Activated gamma-delta T cell (primary cell): Measurements from ENCODE around the gene ZNF805.
"Not testable (repeated sequence)": the region's sequence is repeated elsewhere in the genome, so short reads cannot be mapped to it uniquely, and the experiment has no call there.

Experiments
- DNase-seq: peaks from one replicate; lab custom pipeline; 2025; lab: John Stamatoyannopoulos, UW
- total RNA-seq, 2 donors: gene quantifications; one replicate each; lab custom pipeline; 2026; lab: John Stamatoyannopoulos, UW

The ZNF805 gene
- 44.6 to 70.7 reads per million in 2 donors for total RNA-seq

DNA sequence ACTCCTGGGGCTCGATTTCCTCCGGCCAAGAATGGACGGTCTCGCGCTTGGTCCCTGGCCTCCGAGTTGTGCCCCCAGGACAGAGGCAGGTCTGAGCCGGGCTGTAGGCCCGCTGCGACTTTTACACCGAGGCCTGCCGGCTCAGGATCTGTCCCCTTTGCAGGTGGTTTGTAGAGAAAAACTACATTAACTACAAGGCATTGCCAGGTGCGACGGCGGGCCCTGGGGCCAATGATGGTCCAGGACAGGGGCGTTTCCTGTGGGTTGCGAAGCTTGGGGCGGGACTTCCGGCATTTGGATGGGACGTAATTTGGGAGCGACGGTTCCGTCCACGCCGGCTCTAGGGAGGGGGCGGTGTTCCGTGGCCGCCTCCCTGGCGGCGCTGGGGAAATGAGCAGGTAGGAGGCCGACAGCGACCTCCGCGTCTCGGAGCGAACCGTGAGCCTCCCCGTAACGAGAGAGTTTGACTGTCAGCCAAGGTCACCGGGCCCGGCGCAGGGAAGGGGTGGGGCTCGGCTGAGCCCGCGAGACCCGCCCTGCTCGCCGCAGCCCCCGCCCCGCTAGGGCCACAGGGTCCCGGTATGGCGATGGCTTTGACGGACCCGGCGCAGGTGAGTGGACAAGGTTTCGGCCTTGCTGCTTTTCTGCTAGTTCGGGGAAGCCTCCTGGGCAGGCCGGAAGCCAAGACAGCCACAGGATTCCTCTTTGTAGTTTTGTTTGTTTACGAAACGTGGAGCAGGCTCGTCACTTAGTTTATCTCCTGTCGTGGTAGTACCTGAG lies at the start of gene ZNF805:
TSS of gene ZNF805 (plus strand) at position 322 of the 780 bp plus-strand sequence. CDS start at position 582, 260 bp downstream.
- DNase-seq: peak; percentile 78

DNA sequence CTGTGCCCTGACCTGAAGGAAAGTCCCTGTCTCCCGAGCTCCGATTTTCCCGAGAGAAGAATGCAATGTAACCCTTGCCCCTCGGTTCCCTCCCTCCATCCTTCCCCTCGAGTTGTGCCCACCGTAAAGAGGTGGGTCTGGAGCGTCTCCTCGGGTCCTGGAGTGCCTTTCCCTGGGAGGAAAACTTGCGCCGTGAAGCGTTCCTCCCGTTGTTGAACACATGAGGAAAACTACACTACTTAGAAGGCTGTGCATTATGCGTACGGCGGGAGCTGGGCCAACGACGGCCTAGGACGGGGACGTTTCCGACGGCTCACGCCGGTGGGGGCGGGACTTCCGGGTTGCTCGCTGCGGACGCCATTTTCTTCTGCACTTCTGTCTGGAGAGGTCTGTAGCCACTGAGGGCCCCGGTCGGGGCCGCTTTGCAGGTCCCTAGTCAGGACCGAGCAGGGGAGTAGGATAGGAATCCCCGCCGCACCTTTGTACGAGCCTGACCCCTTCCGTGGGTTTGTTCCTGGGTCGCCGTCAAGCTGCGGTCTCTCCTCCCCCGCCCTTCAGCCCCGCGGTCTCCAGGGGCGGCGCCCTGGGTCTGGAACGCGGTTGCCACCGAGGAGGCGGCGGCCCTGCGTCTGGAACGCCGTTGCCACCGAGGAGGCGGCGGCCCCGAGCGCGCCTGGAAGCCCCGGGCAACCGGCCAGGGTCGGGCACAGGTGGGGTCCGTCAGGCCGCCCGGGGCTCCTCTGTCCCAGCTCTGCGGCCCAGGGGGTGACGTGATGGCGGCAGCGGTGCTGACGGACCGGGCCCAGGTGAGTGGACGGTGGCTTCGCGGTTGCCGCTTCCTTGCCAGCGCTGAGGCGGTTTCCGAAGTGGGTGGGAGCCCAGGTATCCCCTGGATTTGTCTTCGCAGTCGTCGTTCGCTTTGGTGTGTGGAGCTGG lies 49.0 kb upstream of the ZNF805 start, which contains the start of gene ZNF264:
TSS of gene ZNF264 (plus strand) at position 360 of the 936 bp plus-strand sequence. CDS start at position 774, 414 bp downstream.
- DNase-seq: peak; percentile 69

DNA sequence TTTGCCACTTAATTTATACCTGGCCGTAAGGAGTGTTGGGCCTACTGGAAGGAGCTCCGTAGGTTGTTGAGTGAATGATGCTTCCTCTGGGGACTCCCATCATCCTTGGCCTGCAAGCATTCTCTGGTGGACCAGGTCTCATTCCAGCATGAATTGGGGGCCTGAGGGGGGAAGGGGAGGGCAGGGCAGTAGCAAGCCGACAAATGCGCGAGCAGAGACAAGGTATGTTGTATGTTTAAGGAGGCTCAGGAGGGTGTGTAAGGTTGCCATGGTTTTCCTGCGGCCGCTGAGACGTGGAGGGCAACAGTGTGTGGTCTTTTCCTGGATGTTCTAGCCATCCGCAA lies 48.4 kb upstream of the ZNF805 start:
- DNase-seq: no peak

DNA sequence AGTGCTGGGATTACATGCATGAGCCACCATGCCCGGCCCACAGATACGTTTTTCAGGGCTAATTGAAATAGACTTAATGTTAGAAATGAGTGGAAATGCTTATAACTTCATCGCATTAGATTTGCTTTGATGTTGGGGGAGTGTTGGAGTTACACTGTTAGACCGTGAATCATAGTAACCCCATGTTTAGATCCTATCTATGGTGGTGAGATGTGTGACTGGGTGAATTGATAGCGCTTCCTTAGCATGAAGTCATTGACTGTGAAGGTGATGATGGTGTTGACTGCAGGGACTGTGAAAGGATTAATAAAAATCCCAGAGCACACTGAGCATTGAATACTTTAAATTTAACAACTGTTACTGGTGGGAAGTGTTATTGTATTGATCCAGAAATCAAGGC lies 47.4 kb upstream of the ZNF805 start:
- DNase-seq: no peak

DNA sequence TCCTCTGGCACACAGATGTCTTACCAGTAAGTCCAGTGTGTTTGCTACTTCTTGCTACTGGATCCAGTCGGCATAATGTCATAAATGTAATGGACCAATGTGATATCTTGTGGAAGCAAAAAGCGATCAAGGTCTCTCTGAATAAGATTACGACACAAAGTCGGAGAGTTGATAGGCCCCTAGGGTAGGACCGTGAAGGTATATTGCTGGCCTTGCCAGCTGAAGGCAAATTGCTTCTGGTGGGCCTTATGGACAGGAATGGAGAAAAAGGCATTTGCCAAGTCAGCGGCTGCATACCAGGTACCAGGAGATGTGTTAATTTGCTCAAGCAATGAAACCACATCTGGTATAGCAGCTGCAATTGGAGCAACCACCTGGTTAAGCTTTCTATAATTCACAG lies 42.6 kb upstream of the ZNF805 start:
- DNase-seq: not testable (repeated sequence)

DNA sequence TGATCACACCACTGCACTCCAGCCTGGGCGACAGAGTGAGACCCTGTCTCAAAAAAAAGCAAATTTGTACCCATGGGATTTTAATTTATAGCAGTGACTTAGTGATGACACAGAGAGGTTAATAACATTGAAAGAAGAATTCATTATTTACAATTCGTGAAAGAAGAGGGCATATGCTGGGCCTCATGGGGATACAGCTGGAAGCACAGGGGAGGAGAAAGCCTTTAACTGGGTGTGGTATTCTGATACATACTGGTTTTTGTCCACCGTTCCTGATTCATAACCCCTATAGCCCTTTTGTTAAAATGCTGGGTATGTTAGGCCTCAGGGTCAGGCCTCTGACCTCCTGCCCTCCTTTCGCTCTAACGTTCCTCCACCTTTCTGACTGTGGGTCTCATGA lies 38.3 kb upstream of the ZNF805 start:
- no peak for DNase-seq

DNA sequence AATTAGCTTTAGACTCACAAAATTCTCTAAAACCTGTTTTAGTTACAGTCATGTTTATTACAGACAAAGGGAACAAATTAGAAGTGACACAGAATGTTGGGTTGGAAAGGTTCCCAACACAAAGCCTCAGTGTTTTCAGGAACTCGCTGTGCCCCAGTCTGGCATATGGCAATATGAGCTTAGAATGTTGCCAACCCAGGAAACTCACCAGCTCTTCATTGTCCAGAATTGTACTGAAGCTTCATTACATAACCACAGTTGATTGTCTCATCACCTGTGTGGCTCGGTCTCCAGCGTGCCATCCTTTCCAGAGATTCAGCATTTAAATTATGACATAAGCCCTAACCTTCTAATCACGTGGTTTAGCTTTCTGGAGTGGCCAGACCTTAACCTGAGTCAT lies 30.1 kb upstream of the ZNF805 start:
- DNase-seq: no peak

DNA sequence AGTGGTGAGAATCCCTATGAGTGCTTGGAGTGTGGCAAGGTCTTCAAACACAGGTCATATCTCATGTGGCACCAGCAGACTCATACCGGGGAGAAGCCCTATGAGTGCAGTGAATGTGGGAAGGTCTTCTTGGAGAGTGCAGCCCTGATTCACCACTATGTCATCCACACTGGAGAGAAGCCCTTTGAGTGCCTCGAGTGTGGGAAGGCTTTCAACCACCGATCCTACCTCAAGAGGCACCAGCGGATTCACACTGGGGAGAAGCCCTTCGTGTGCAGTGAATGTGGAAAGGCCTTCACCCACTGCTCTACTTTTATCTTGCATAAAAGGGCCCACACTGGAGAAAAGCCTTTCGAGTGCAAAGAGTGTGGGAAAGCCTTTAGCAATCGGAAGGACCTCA lies 28.3 kb upstream of the ZNF805 start:
- DNase-seq: no peak

DNA sequence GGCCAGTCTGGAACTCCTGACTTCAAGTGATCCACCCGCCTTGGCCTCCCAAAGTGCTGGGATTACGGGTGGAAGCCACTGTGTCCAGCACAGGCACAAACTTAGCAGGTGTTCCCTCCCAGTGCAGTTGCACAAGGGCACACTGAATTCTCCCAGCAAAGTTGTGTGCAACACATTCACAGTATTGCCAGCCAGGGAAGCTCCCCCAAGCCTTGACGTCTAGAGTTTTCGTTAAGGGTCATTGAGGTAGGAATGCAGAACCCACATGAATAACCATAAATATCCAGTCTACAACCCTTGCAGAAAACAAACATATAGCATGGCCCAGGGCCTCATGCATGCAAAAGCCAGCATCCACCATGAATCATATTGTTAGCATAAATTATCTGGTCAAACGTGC lies 12.9 kb upstream of the ZNF805 start:
- no peak for DNase-seq

DNA sequence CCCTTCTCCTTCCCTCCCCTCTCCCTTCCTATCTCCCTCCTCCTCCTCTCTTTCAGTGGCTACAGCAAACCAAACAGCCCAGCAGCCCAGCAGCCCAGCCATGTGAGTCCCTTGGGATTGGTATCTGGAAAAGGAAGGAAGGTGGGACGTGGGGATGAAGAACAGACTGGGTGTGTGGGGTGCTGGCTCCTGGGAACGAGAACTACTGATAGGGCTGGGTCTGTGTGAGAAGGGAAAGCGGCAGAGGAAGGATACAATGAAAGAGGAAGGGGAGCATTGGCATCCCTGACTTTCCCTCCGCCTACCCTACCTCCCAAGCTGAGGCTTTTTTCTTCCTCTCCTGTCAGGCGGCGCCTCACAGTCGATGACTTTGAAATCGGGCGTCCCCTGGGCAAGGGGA lies 8.7 kb upstream of the ZNF805 start:
- no peak for DNase-seq

DNA sequence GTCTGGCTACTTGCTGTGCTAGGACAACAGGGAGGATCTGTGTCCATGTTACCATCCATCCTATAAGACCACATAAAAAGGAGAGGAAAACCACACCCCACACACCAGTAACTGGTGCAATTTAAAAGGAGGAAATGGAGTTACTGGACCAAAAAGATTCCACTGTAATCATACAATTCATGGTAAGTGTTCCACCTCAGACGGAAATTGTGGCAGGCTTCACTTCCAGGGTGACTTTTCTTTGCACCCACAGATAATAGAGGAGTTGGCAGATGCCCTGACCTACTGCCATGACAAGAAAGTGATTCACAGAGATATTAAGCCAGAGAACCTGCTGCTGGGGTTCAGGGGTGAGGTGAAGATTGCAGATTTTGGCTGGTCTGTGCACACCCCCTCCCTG lies 7.2 kb upstream of the ZNF805 start:
- DNase-seq: no peak

DNA sequence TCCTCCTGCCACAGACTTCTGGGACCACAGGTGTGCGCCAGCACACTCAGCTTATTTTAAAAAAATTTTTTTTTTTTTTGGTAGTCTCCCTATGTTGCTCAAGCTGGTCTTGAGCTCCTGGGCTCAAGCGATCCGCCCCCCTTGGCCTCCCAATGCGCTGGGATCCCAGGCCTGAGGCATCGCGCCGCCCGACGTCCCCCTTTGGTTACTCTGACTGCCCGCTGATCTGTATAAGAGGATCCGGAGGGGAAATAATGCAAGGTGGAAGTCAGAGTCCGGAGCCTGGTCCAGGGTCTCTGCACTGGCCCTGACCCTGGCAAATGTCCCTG lies 486 bp upstream of the ZNF805 start:
- no peak for DNase-seq

DNA sequence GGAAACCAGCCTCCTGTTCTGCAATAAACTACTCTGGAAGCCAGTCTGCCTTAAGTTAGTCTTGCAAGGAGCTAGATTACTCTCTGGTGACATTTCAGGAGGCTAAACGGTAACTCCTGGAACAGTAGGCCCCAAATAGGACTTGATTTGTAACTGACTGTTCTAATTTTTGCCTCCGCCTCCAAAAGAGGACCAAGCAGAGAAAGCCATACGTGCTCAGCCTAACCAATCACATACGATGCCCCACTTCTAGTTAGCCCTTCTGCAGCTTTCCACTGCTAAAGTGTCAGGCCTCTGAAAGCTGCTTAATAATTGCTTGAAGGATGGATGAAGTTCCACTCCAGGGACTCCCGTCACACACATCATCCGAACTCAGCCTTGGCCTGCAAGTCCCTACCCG lies 744 bp downstream of the ZNF805 start:
- DNase-seq: no peak

DNA sequence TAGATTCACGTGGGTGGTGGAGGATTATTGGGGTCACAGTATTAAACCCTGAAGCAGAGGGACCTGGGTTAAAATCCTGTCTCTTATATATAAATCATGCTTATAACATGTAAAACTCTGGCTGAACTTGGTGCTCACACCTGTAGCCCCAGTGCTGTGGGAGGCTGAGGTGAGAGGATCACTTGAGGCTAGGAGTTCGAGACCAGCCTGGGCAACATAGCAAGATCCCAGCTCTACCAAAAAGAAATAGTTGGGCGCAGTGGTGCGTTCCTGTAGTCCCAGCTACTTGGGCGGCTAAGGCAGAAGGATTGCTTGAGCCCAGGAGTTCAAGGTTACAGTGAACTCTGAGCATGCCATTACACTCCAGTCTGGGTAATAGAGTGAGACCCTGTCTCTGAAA lies 2.4 kb downstream of the ZNF805 start:
- no peak for DNase-seq

DNA sequence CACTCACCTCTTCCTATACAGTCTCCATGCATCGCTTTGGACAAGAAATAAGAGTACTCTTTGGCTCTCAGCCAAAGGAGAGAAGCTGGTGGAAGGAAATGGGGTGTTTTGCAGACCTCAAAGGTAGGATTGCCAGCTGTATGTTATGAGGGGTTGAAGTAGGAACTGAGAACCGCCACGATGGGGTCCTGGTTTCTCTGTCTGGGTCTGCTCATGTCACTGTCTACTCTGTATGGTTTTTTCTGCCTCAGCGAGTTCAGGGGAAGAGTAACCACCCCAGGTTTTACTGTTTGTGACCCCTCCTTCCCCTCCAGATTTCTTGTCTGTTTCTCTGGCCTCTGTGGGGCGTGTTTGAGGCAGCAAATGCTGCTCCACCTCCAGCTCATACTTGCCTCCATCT lies 4.1 kb downstream of the ZNF805 start:
- DNase-seq: no peak

DNA sequence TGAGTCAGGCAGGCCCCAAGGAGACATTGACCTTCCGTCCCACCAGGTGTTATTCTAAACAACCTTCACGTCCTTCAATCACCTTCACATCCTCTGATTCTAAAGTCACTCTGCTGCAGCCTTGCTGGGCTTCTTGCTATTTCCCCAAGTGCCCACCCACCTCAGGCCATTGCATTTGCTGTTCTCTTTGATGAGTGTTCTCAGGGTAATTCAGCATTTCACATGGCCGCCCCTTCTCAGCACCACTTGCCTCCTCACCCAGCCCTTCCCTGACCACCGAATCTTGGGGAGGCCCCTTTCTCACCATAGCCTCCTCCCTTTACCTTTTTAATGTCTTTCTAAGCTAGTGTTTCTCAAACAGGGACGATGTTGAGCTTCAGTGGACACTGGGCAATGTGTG lies 4.6 kb downstream of the ZNF805 start:
- no peak for DNase-seq

DNA sequence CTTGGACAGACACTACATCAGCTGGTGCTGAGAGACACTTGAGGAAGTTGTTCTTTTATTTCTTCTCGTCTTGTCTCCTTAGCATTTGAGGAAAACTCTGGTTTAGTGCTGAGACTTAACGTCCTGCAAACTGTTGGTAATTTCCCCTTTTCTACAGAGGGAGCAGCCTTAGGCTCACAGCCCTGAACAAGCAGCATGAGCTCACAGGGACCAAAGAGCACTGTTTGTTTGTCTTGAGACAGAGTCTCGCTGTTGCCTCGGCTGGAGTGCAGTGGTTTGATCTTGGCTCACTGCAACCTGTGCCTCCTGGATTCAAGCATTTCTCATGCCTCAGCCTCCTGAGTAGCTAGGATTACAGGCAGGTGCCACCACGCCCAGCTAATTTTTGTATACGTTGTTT lies 5.5 kb downstream of the ZNF805 start:
- DNase-seq: no peak

DNA sequence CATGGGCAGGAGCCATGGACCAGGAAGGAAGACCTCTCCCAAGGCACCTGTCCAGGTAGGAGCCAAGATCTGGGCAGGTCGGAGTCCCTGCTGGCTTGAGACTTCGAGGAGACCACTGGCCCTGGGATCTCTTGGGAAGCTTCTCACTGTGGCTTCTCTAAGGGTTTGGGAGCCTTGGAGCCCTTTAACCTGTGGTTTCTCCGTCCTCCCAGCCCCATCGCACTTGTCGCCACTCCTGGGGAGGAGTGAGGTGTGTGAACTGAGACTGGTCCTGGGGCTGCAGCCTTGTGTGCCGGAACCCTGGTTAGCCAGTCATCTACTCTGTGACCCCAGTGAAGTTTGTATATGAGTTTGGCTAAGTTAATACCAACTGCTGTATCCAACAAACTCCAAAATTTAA lies 8.2 kb downstream of the ZNF805 start:
- no peak for DNase-seq

DNA sequence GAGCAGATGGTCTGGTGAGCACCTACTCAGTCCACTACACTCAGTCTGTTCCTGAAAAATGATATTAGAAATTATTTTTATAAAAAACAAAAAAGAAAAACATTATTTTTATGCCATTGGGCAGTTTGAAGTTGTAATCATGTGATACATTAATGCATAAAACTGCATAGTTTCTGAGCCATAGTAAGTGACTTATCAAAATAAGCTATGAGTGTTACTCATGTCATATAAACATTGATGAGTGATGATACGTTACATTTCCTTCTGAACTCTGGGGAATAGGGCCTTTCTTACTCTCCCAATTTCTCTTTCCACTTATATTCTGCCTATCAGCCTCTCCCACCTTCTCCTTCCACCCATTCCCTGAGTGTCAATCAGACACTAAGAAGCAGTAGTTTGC lies 8.9 kb downstream of the ZNF805 start:
- DNase-seq: no peak

DNA sequence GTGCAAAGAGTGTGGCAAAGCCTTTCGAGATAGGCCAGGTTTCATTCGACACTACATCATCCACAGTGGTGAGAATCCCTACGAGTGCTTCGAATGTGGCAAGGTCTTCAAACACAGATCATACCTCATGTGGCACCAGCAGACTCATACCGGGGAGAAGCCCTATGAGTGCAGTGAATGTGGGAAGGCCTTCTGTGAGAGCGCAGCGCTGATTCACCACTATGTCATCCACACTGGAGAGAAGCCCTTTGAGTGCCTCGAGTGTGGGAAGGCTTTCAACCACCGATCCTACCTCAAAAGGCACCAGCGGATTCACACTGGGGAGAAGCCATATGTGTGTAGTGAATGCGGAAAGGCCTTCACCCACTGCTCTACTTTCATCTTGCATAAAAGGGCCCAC lies 13.3 kb downstream of the ZNF805 start:
- DNase-seq: not testable (repeated sequence)

DNA sequence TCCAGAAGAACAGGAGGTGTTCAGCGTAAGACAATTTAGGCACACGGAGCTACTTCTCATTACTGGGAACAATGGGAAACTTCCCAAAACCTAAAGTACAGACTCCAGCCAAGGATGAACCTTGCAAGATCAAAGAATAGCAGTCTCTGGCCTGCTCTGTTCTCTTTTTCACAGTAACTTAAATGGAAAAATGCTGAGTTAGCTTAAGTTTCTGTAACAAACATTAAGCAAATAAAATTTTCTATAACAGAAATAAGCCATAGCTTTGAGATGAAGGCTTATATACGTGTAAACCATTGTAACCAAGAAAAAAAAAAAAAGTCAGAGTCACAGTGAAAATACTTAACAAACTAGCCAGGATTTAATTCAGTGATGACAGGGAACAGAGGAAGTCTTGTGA lies 21.6 kb downstream of the ZNF805 start:
- no peak for DNase-seq

DNA sequence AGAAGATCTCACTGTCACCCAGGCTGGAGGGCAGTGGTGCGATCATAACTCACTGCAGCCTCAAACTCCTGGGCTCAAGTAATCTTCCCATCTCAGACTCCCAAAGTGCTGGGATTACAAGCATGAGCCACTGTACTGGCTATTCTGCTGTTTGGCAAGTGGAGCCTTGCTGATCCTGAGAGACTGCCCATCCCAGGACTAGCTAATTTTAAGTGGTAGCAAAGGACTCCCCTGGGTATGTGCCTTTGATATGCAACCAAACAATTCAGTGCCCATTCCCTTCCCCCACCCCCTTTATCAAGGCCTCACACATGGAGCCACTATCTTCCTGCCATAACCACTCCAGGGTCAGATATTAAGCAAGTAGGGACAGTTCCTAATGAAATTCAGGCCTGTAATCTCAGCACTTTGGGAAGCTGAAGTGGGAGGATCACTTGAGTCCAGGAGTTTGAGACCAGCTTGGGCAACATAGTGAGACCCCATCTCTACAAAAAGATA lies 22.9 kb downstream of the ZNF805 start:
- no peak for DNase-seq

DNA sequence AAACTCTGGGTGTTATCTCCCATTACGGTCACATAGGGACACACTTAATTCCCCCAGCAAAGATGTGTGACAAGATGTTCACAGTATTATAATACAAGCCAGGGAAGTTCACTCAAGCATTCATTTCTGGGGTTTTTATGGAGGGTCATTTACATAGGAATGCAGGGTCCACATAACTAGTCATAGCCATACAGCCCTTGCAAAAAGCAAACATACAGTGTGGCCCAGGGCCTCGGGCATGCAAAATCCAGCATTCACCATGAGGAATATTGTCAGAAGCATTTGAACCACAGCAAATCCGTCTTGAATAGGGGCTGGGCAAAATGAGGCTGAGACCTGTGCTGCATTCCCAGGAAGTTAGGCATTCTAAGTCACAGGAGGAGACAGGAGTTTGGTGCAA lies 26.9 kb downstream of the ZNF805 start:
- DNase-seq: no peak
